H1 (cell line): ENCODE results near the gene GRIA4. TPM values are rescaled to one million over a fixed set of nuclear protein-coding genes. Genes with fewer than 3 reads are reported as not detected.

Experiments
- CTCF ChIA-PET: fragments of 300-600 bp; sonication (Branson Sonifier 250); formaldehyde crosslinking; loops from one replicate; lab custom pipeline; 2021; ENCODE audit not compliant: partially characterized antibody; lab: Charles Lee
- POLR2A ChIA-PET: fragments of 300-600 bp; sonication (Branson Sonifier 250); formaldehyde crosslinking; loops from one replicate; lab custom pipeline; 2021; ENCODE audit warnings: inconsistent platforms; ENCODE audit not compliant: partially characterized antibody; lab: Charles Lee
- DNase-seq, 2 experiments: peaks; one replicate each; pipeline versions ENCODE4 v3.0.0 to v3.0.0-alpha.2; 2010 to 2022; ENCODE audit warnings: low spot score in 2 of 2, low read depth in 1 of 2, mixed read lengths in 1 of 2
- FAIRE-seq: peaks from 2 replicates; lab custom pipeline; 2011; peaks lifted over from hg19 to GRCh38; lab: Jason Lieb, UNC
- H2AFZ ChIP-seq: 2 replicates; pipeline ENCODE4 v1.8.1; 2012; ENCODE audit warnings: low read length, inconsistent platforms
- H2AK5ac ChIP-seq: 2 replicates; pipeline ENCODE4 v1.6.1; 2013; ENCODE audit warnings: low read depth, low read length
- H2BK120ac ChIP-seq: replicated peaks from 2 replicates; pipeline ENCODE3; 2013; ENCODE audit warnings: low read depth, low read length, inconsistent platforms
- H2BK12ac ChIP-seq: 2 replicates; pipeline ENCODE4 v1.6.1; 2013; ENCODE audit warnings: low read depth, low read length
- H2BK15ac ChIP-seq: 2 replicates; pipeline ENCODE4 v1.6.1; 2013; ENCODE audit warnings: low read length
- H2BK20ac ChIP-seq: 2 replicates; pipeline ENCODE4 v1.6.1; 2013; ENCODE audit warnings: low read length
- H2BK5ac ChIP-seq: 2 replicates; pipeline ENCODE4 v1.6.1; 2013; ENCODE audit warnings: low read depth, low read length
- H3K14ac ChIP-seq: 2 replicates; pipeline ENCODE4 v1.6.1; 2013; ENCODE audit warnings: inconsistent platforms; ENCODE audit not compliant: insufficient read length
- H3K18ac ChIP-seq: 2 replicates; pipeline ENCODE4 v1.6.1; 2013; ENCODE audit warnings: low read length; ENCODE audit errors: extremely low read depth
- H3K23ac ChIP-seq: 2 replicates; pipeline ENCODE4 v1.6.1; 2013; ENCODE audit warnings: inconsistent platforms; ENCODE audit not compliant: insufficient read length
- H3K23me2 ChIP-seq: 2 replicates; pipeline ENCODE4 v1.6.1; 2013; ENCODE audit warnings: low read depth, low read length
- H3K27ac ChIP-seq: 2 replicates; pipeline ENCODE4 v1.6.1; 2011; ENCODE audit warnings: low read depth, low read length, inconsistent platforms
- H3K27me3 ChIP-seq, 4 experiments: replicated peaks in 1 of 4; 1 replicate in 1 of 4; 2 replicates in 3 of 4; pipeline versions ENCODE4 v1.6.1 to v1.8.1; 2011 to 2013; ENCODE audit warnings: low read length in 3 of 4, mild to moderate bottlenecking in 3 of 4, inconsistent platforms in 2 of 4, mixed read lengths in 2 of 4, moderate library complexity in 1 of 4; ENCODE audit not compliant: control insufficient read depth in 3 of 4, insufficient read depth in 3 of 4; ENCODE audit errors: extremely low read depth in 1 of 4
- H3K36me3 ChIP-seq, 4 experiments: 2 replicates each; pipeline versions ENCODE4 v1.6.1 to v1.8.1; 2011 to 2013; ENCODE audit warnings: mild to moderate bottlenecking in 4 of 4, low read length in 3 of 4, moderate library complexity in 2 of 4, control low read depth in 1 of 4, inconsistent platforms in 1 of 4; ENCODE audit not compliant: insufficient read depth in 4 of 4, control insufficient read depth in 2 of 4
- H3K4ac ChIP-seq: replicated peaks from 2 replicates; pipeline ENCODE3; 2013; ENCODE audit warnings: low read length, low read depth, mixed read lengths, inconsistent platforms; ENCODE audit not compliant: insufficient read length
- H3K4me1 ChIP-seq, 4 experiments: replicated peaks in 1 of 4; 1 replicate in 1 of 4; 2 replicates in 3 of 4; pipeline versions ENCODE4 v1.6.1 to v1.8.1; 2011 to 2013; ENCODE audit warnings: low read length in 3 of 4, inconsistent platforms in 2 of 4, mixed read lengths in 1 of 4; ENCODE audit not compliant: insufficient read depth in 4 of 4, control insufficient read depth in 3 of 4
- H3K4me2 ChIP-seq, 2 experiments: 2 replicates each; pipeline versions ENCODE4 v1.6.1 to v1.8.1; 2011 to 2013; ENCODE audit warnings: low read depth in 2 of 2, low read length in 2 of 2, control low read depth in 1 of 2, inconsistent platforms in 1 of 2, mild to moderate bottlenecking in 1 of 2; ENCODE audit not compliant: insufficient read depth in 1 of 2
- H3K4me3 ChIP-seq, 4 experiments: fragments of 200-600, 300-600 bp in 1 of 4; sonication (generic), shearing (Covaris generic), sonication (Bioruptor Twin) in 1 of 4; 2 replicates each; pipeline versions ENCODE4 v1.5.1 to v1.8.1; 2011 to 2016; ENCODE audit warnings: low read length in 4 of 4, low read depth in 3 of 4, control low read depth in 2 of 4, inconsistent platforms in 2 of 4, mild to moderate bottlenecking in 2 of 4, mixed read lengths in 1 of 4, moderate library complexity in 1 of 4; ENCODE audit not compliant: insufficient read depth in 2 of 4; ENCODE audit errors: extremely low read depth in 1 of 4
- H3K56ac ChIP-seq: replicated peaks from 2 replicates; pipeline ENCODE3; 2013; ENCODE audit warnings: low read depth, mild to moderate bottlenecking, mixed read lengths, low read length, inconsistent platforms; ENCODE audit not compliant: insufficient read length
- H3K79me1 ChIP-seq: 2 replicates; pipeline ENCODE4 v1.6.1; 2013; ENCODE audit warnings: low read depth, low read length, control low read depth
- H3K79me2 ChIP-seq, 2 experiments: 2 replicates each; pipeline versions ENCODE4 v1.6.1 to v1.8.1; 2012 to 2013; ENCODE audit warnings: low read length in 2 of 2, mild to moderate bottlenecking in 2 of 2, inconsistent platforms in 1 of 2; ENCODE audit not compliant: insufficient read depth in 2 of 2, control insufficient read depth in 1 of 2
- H3K9ac ChIP-seq, 4 experiments: replicated peaks in 1 of 4; 1 replicate in 1 of 4; 2 replicates in 3 of 4; pipeline versions ENCODE4 v1.6.1 to v1.8.1; 2011 to 2013; ENCODE audit warnings: low read depth in 3 of 4, low read length in 3 of 4, control low read depth in 2 of 4, mild to moderate bottlenecking in 2 of 4, moderate library complexity in 2 of 4, inconsistent platforms in 1 of 4; ENCODE audit errors: extremely low read depth in 1 of 4
- H3K9me3 ChIP-seq, 2 experiments: 2 replicates each; pipeline versions ENCODE4 v1.6.1 to v1.8.1; 2012 to 2013; ENCODE audit warnings: mild to moderate bottlenecking in 2 of 2, moderate library complexity in 2 of 2, control low read depth in 1 of 2, inconsistent platforms in 1 of 2, low read depth in 1 of 2, low read length in 1 of 2, mixed read lengths in 1 of 2; ENCODE audit not compliant: insufficient read depth in 2 of 2
- H4K20me1 ChIP-seq, 2 experiments: replicated peaks in 1 of 2; 2 replicates each; pipeline versions ENCODE3 to v1.8.1; 2011 to 2013; ENCODE audit warnings: inconsistent platforms in 2 of 2, low read length in 2 of 2, mild to moderate bottlenecking in 1 of 2; ENCODE audit not compliant: insufficient read depth in 2 of 2, control insufficient read depth in 1 of 2
- H4K5ac ChIP-seq: 2 replicates; pipeline ENCODE4 v1.6.1; 2013; ENCODE audit warnings: low read length, low read depth, mixed read lengths, inconsistent platforms; ENCODE audit not compliant: insufficient read length
- H4K8ac ChIP-seq: 2 replicates; pipeline ENCODE4 v1.8.0; 2013; ENCODE audit warnings: mild to moderate bottlenecking, moderate library complexity, low read length, inconsistent platforms; ENCODE audit not compliant: insufficient read depth; ENCODE audit errors: extremely low read depth
- H4K91ac ChIP-seq: replicated peaks from 2 replicates; pipeline ENCODE3; 2013; ENCODE audit warnings: low read length, mixed read lengths, inconsistent platforms; ENCODE audit not compliant: insufficient read length
- ASH2L ChIP-seq: fragments of 200-600, 300-600 bp; sonication (generic); IDR thresholded peaks from one replicate; pipeline ENCODE4 v1.7.1; 2017; ENCODE audit warnings: low read length
- BRCA1 ChIP-seq: IDR thresholded peaks from 2 replicates; pipeline ENCODE4 v1.6.1; 2012; ENCODE audit warnings: low read depth, low read length, improper control_type of control experiment
- CBX8 ChIP-seq: fragments of 300-800, 300-1000 bp; sonication (generic); IDR thresholded peaks from 2 replicates; pipeline ENCODE4 v1.7.1; 2016; ENCODE audit warnings: low read depth, low read length, borderline replicate concordance
- CEBPB ChIP-seq: IDR thresholded peaks from 2 replicates; pipeline ENCODE4 v1.6.1; 2012; ENCODE audit warnings: low read depth, low read length
- CHD2 ChIP-seq: IDR thresholded peaks from 2 replicates; pipeline ENCODE4 v1.6.1; 2012; ENCODE audit warnings: low read length, improper control_type of control experiment
- EZH2 ChIP-seq: fragments of 200-600 bp; sonication (generic); IDR thresholded peaks from 2 replicates; pipeline ENCODE4 v1.7.1; 2012; ENCODE audit warnings: low read depth, mild to moderate bottlenecking, moderate library complexity, low read length, inconsistent platforms; ENCODE audit not compliant: severe bottlenecking
- GTF2F1 ChIP-seq: IDR thresholded peaks from 2 replicates; pipeline ENCODE4 v1.6.1; 2012; ENCODE audit warnings: low read depth, low read length, improper control_type of control experiment, borderline replicate concordance
- HDAC6 ChIP-seq: IDR thresholded peaks from one replicate; pipeline ENCODE4 v1.7.1; 2012; ENCODE audit warnings: low read depth, mild to moderate bottlenecking, inconsistent platforms, low read length, moderate library complexity
- MAX ChIP-seq: IDR thresholded peaks from 2 replicates; pipeline ENCODE4 v1.6.1; 2012; ENCODE audit warnings: inconsistent platforms
- SIX5 ChIP-seq: IDR thresholded peaks from 2 replicates; pipeline ENCODE4 v1.6.1; 2011; ENCODE audit warnings: mild to moderate bottlenecking, low read depth, low read length
- SP4 ChIP-seq: IDR thresholded peaks from 2 replicates; pipeline ENCODE4 v1.6.1; 2012; ENCODE audit warnings: low read length, inconsistent platforms
- USF2 ChIP-seq: IDR thresholded peaks from 2 replicates; pipeline ENCODE4 v1.6.1; 2011; ENCODE audit warnings: low read length, improper control_type of control experiment
- WGBS, 2 experiments: shearing (Covaris generic) in 1 of 2; methylation state at CpG; one replicate each; pipeline versions ENCODE4 v1.1.6 to v1.1.7; 2013 to 2015; ENCODE audit warnings: low lambda C conversion rate in 2 of 2, mixed read lengths in 2 of 2, inconsistent platforms in 1 of 2, low coverage in 1 of 2, missing lambda C conversion rate in 1 of 2; ENCODE audit not compliant: insufficient replicate concordance in 2 of 2, insufficient coverage in 1 of 2, insufficient read length in 1 of 2; ENCODE audit errors: extremely low coverage in 1 of 2, missing lambda C conversion rate in 1 of 2; 5-methylcytosine and 5-hydroxymethylcytosine counted together
- polyA plus RNA-seq, 7 experiments: library from polyadenylated mRNA; depleted of rRNA in 3 of 7; stranded (reverse) in 5 of 7; unstranded in 2 of 7; fragments of >200 nt in 5 of 7; fragments of 200-250 nt in 2 of 7; gene quantifications; 1 replicate in 5 of 7; 2 replicates in 1 of 7; 4 replicates in 1 of 7; pipeline versions ENCODE4 v1.2.1 to v1.2.3, GENCODE V29; 2011 to 2013; ENCODE audit warnings: missing spikeins in 2 of 7, mixed read lengths in 2 of 7
- total RNA-seq: library from RNA; stranded (reverse); fragmentation: NEBNext Ultra II Directional; extraction: Animal tissue kit (Norgen Biotek cat#: 25700); gene quantifications from 2 replicates; pipeline ENCODE4 v1.2.1, GENCODE V29; 2021

Gene GRIA4
- total and polyA plus RNA-seq, 2 of the 8 experiments (the other 6 are each of a cell fraction or from before 2014, with no cell fraction given), result 12.5 to 21.8 TPM

- ChIA-PET POLR2A (no interaction called here), CTCF (interaction anchor here (1.0 kb wide), 1 partner anchor 13 kb away, joined by 3 read pairs; no protein-coding TSS in a partner anchor)
- Histone ChIP-seq H4K5ac (no peak overlapping the region), H3K4ac (no peak overlapping the region), H3K27ac (no peak overlapping the region), H3K79me2 (no peaks in the 10 kb centered on the region), H3K79me1 (no peaks in the 10 kb centered on the region), H3K56ac (no peak overlapping the region), H2BK15ac (no peak overlapping the region), H2BK12ac (no peak overlapping the region), H3K9me3 (no peaks in the 10 kb centered on the region), H2BK120ac (no peak overlapping the region), H4K91ac (no peak overlapping the region), H3K23me2 (no peaks in the 10 kb centered on the region; the same call in 1 of the 2 replicates), H3K14ac (no peak overlapping the region), H3K36me3 (no peaks in the 10 kb centered on the region), H2BK5ac (no peak overlapping the region), H3K4me3 (no peak overlapping the region), H4K8ac (no peak overlapping the region), H4K20me1 (no peaks in the 10 kb centered on the region), H2AFZ (no peak overlapping the region), H3K4me2 (no peak overlapping the region), H3K18ac (no peak overlapping the region), H2AK5ac (no peak overlapping the region), H3K4me1 (no peaks in the 10 kb centered on the region), H3K9ac (no peak overlapping the region), H2BK20ac (no peak overlapping the region), H3K23ac (no peak overlapping the region), H3K27me3 (peaks cover 0 to 1% (median 0%) of the 10 kb centered on the region in 4 experiments; a peak in 1 of 7 replicates)
- FAIRE-seq, result no peak
- no peak for DNase-seq
- 92% methylated on average over 3 of the region's 3 CpGs; no CpG with 5 or more reads in 1 of the 2 experiments for WGBS, 2 experiments
- TF ChIP-seq CBX8, result no peak
- no peak for TF ChIP-seq CEBPB
- no peak for TF ChIP-seq HDAC6
- TF ChIP-seq CHD2, result no peak
- no peak for TF ChIP-seq ASH2L
- no peak for TF ChIP-seq MAX
- no peak for TF ChIP-seq SIX5
- no peak for TF ChIP-seq GTF2F1
- no peak for TF ChIP-seq USF2
- TF ChIP-seq BRCA1, result no peak
- no peak for TF ChIP-seq EZH2
- TF ChIP-seq SP4, result no peak
Measured at GRCh38 chr11:105856954-105857353, 247.1 kb downstream of the GRIA4 start.
